GM12892 (cell line): Measurements from ENCODE around the gene PAMR1.

Experiments
- DNase-seq: peaks from one replicate; pipeline ENCODE4 v3.0.0; 2011; ENCODE audit not compliant: insufficient read length
- FAIRE-seq: peaks from 2 replicates; lab custom pipeline; 2011; peaks lifted over from hg19 to GRCh38; lab: Jason Lieb, UNC
- POLR2A ChIP-seq: IDR thresholded peaks from 2 replicates; pipeline ENCODE4 v1.6.1; 2011; ENCODE audit warnings: low read depth, low read length, control low read depth
- POLR2AphosphoS5 ChIP-seq: IDR thresholded peaks from 2 replicates; pipeline ENCODE4 v1.6.1; 2011; ENCODE audit warnings: low read depth, low read length, control low read depth
- TAF1 ChIP-seq: IDR thresholded peaks from 2 replicates; pipeline ENCODE4 v1.6.1; 2011; ENCODE audit warnings: low read depth, mild to moderate bottlenecking, control low read depth, low read length, borderline replicate concordance

Gene PAMR1

GRCh38 chr11:35464308-35464707 lies 61.1 kb downstream of the PAMR1 start:
- DNase-seq (no peak), FAIRE-seq (no peak)
- no peak for TF ChIP-seq TAF1
- no peak for TF ChIP-seq POLR2A
- TF ChIP-seq POLR2AphosphoS5 = no peak

GRCh38 chr11:35463331-35463751 lies 62.1 kb downstream of the PAMR1 start:
- DNase-seq = no peak
- no peak for TF ChIP-seq POLR2AphosphoS5
- TF ChIP-seq TAF1 = no peak
- TF ChIP-seq POLR2A = no peak
- FAIRE-seq = no peak

GRCh38 chr11:35461917-35462538 lies 63.4 kb downstream of the PAMR1 start:
- TF ChIP-seq TAF1 (no peak), POLR2AphosphoS5 (no peak), POLR2A (no peak)
- DNase-seq (no peak), FAIRE-seq (no peak)

- TF ChIP-seq POLR2AphosphoS5 (no peak), POLR2A (no peak), TAF1 (no peak)
- no peak for FAIRE-seq
- no peak for DNase-seq
Measured at GRCh38 chr11:35459489-35459888, 65.9 kb downstream of the PAMR1 start.

- FAIRE-seq (no peak), DNase-seq (no peak)
- TF ChIP-seq TAF1 (no peak), POLR2A (no peak), POLR2AphosphoS5 (no peak)
Measured at GRCh38 chr11:35458846-35459245, 66.6 kb downstream of the PAMR1 start.

GRCh38 chr11:35454362-35454761 lies 71.1 kb downstream of the PAMR1 start:
- FAIRE-seq = no peak
- TF ChIP-seq POLR2AphosphoS5 (no peak), POLR2A (no peak), TAF1 (no peak)
- no peak for DNase-seq

GRCh38 chr11:35436581-35437250 lies 88.7 kb downstream of the PAMR1 start:
- FAIRE-seq = no peak
- TF ChIP-seq POLR2AphosphoS5 = no peak
- no peak for TF ChIP-seq TAF1
- no peak for TF ChIP-seq POLR2A
- no peak for DNase-seq

- TF ChIP-seq POLR2A (no peak), POLR2AphosphoS5 (no peak), TAF1 (no peak)
- no peak for DNase-seq
- FAIRE-seq = no peak
Measured at GRCh38 chr11:35433588-35433987, 91.8 kb downstream of the PAMR1 start.

GRCh38 chr11:35432464-35432863 lies 93.0 kb downstream of the PAMR1 start:
- TF ChIP-seq TAF1 (no peak), POLR2AphosphoS5 (no peak), POLR2A (no peak)
- DNase-seq (no peak), FAIRE-seq (peak; percentile 24)

- DNase-seq (no peak), FAIRE-seq (no peak)
- no peak for TF ChIP-seq POLR2AphosphoS5
- TF ChIP-seq POLR2A = no peak
- TF ChIP-seq TAF1 = no peak
Measured at GRCh38 chr11:35427071-35427470, 98.3 kb downstream of the PAMR1 start.

- TF ChIP-seq TAF1 (no peak), POLR2A (no peak), POLR2AphosphoS5 (no peak)
- DNase-seq (no peak), FAIRE-seq (no peak)
Measured at GRCh38 chr11:35426351-35426750, 99.1 kb downstream of the PAMR1 start.
